Measurements from ENCODE around the gene TMEM95. TPM values are rescaled to one million over a fixed set of nuclear protein-coding genes. Genes with fewer than 3 reads are reported as not detected.

Gene TMEM95
- total RNA-seq, 1 experiment from 2014 or later, result not detected

- peak overlapping the region; percentile 88 for H3K9ac ChIP-seq (ENCODE audit: low read length)
- peak overlapping the region; percentile 79 to 89 for H3K4me3 ChIP-seq (replicated peaks in 1 of 2; ENCODE audit: low read depth in 1 of 2, low read length in 2 of 2)
Observed at GRCh38 chr17:7352910-7353635, 1.9 kb upstream of the TMEM95 start.

More at GRCh38 chr17:7352910-7353635, 1.9 kb upstream of the TMEM95 start:
- Histone ChIP-seq H3K79me2 (ENCODE audit: insufficient read depth, low read length) (peaks cover 32% of the 10 kb centered on the region), H4K20me1 (ENCODE audit: insufficient read depth) (0 out of 2 replicates have a peak, but pooled peaks cover 4% of the 10 kb centered on the region), H3K9me2 (ENCODE audit: insufficient read depth) (no peaks in the 10 kb centered on the region), H3K4me1 (ENCODE audit: control insufficient read depth in 1 of 2, insufficient read depth in 2 of 2, low read length in 2 of 2) (peaks cover 29 to 69% of the 10 kb centered on the region in 2 experiments), H3K27me3 (ENCODE audit: insufficient read depth, low read length) (no peaks in the 10 kb centered on the region), H3K4me2 (ENCODE audit: low read length) (peak overlapping the region; percentile 80), H3K27ac (ENCODE audit: low read depth, low read length) (peak overlapping the region; percentile 99), H2AFZ (ENCODE audit: low read depth, low read length, poor library complexity, severe bottlenecking) (no peak overlapping the region), H3K36me3 (ENCODE audit: control insufficient read depth in 1 of 2, insufficient read depth in 2 of 2, low read length in 2 of 2) (no peaks in the 10 kb centered on the region), H3K9me3 (ENCODE audit: control insufficient read depth in 1 of 2, insufficient read depth in 1 of 2, low read depth in 1 of 2, low read length in 2 of 2) (no peaks in the 10 kb centered on the region)
- ATAC-seq, result no peak
- ChIA-PET RAD21 (ENCODE audit: low non-redundant PET in 1 of 2, low total read pairs in 2 of 2, uncharacterized antibody in 2 of 2, unreplicated experiment in 2 of 2) (no interaction called here), POLR2A (no interaction called here), CTCF (interaction anchor here (0.9 to 2.0 kb wide), 2 partner anchors 24 to 207 kb away, joined by 3 to 7 read pairs; partner anchors contain the start of gene NEURL4)
- BruUV-seq (replicated peaks), result no TSS peak
- intact Hi-C loops (cut with micrococcal nuclease), result loop anchor here (5.0 kb wide), 1 partner anchor 306 kb away; no protein-coding TSS in a partner anchor
- no peak for DNase-seq (ENCODE audit: low read depth, low spot score)
- TF ChIP-seq MAX (IDR thresholded peaks at IDR 0.05) (no peak), CTCF (IDR thresholded peaks at IDR 0.05 in 2 of 3, conservative IDR thresholded peaks at IDR 0.05 in 1 of 3; ENCODE audit: borderline replicate concordance in 1 of 3, insufficient read depth in 1 of 3, low read depth in 2 of 3, low read length in 2 of 3) (no peak), TCF7L2 (IDR thresholded peaks at IDR 0.05; ENCODE audit: borderline replicate concordance, extremely low read depth, insufficient read depth, insufficient read length) (no peak)
